ENCODE measurements around the gene CEP97.

DNA sequence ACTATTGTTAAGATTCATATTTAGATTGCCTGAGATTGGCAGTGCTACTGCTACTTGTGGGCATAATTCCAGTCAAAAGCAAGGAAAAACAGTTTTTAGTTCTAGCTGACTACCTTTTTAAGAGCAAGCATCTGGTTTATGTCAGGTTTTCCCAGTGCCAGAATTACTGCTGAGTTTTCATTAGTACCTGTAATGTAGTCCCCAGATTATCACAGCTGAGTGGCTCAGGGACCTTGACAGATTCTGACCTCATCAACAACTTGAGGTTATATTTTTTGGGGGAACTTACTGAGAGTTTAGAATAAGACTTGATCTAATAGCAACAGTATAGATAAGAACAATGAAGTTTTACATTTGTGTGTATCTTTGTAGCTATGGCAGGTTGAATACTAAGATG, 85.6 kb downstream of the CEP97 start:
- TF ChIP-seq CTCF (IDR thresholded peaks at IDR 0.05): no peak
- TF ChIP-seq POLR2A (IDR thresholded peaks at IDR 0.05): no peak

All from adrenal gland (tissue), 5 donors.